ENCODE measurements around the gene CASP4. TPM values are rescaled to one million over a fixed set of nuclear protein-coding genes. Genes with fewer than 3 reads are reported as not detected.
A peak's percentile ranks its signal among the peaks of the same experiment; 100 is the strongest.

Gene CASP4
- total RNA-seq, 1 donor from 2014 or later, result 0.86 TPM

- Histone ChIP-seq H3K4me2 (ENCODE audit: low read length) (no peak overlapping the region), H3K9me3 (ENCODE audit: insufficient read depth, low read depth, low read length) (no peaks in the 10 kb centered on the region), H3K9ac (ENCODE audit: low read length) (no peak overlapping the region), H3K4me1 (ENCODE audit: insufficient read depth, low read length) (no peaks in the 10 kb centered on the region), H4K20me1 (ENCODE audit: insufficient read depth, low read length) (no peaks in the 10 kb centered on the region), H3K4me3 (ENCODE audit: insufficient read depth, low read depth, low read length) (no peak overlapping the region), H2AFZ (ENCODE audit: low read depth, low read length) (no peak overlapping the region), H3K36me3 (ENCODE audit: insufficient read depth, low read length) (no peaks in the 10 kb centered on the region), H3K79me2 (ENCODE audit: insufficient read depth, low read length) (no peaks in the 10 kb centered on the region), H3K27me3 (ENCODE audit: insufficient read depth, low read length) (no peaks in the 10 kb centered on the region), H3K27ac (ENCODE audit: low read depth, low read length) (no peak overlapping the region)
- DNase-seq (ENCODE audit: low read depth) (no peak), FAIRE-seq (no peak)
- Mint-ChIP-seq H3K4me1 (ENCODE audit: low read depth, unreplicated experiment) (no peaks in the 10 kb centered on the region), H3K27me3 (ENCODE audit: low read depth, unreplicated experiment) (no peaks in the 10 kb centered on the region), H3K27ac (ENCODE audit: unreplicated experiment) (no peak overlapping the region), H3K4me3 (ENCODE audit: unreplicated experiment) (no peak overlapping the region), H3K36me3 (ENCODE audit: low read depth, unreplicated experiment) (no peaks in the 10 kb centered on the region), H3K9me3 (ENCODE audit: unreplicated experiment) (peaks cover 9% of the 10 kb centered on the region)
- TF ChIP-seq EZH2 (IDR thresholded peaks at IDR 0.05; ENCODE audit: insufficient read depth, low read length), result no peak
- TF ChIP-seq CTCF (IDR thresholded peaks at IDR 0.05; ENCODE audit: insufficient read depth, low read depth, low read length), result no peak
Observed at GRCh38 chr11:104970756-104971155, 2.4 kb upstream of the CASP4 start.

- TF ChIP-seq CTCF (IDR thresholded peaks at IDR 0.05; ENCODE audit: insufficient read depth, low read depth, low read length) (no peak), EZH2 (IDR thresholded peaks at IDR 0.05; ENCODE audit: insufficient read depth, low read length) (no peak)
- DNase-seq (ENCODE audit: low read depth) (peak; percentile 2), FAIRE-seq (no peak)
- Mint-ChIP-seq H3K4me1 (ENCODE audit: low read depth, unreplicated experiment) (no peaks in the 10 kb centered on the region), H3K27ac (ENCODE audit: unreplicated experiment) (no peak overlapping the region), H3K36me3 (ENCODE audit: low read depth, unreplicated experiment) (no peaks in the 10 kb centered on the region), H3K27me3 (ENCODE audit: low read depth, unreplicated experiment) (no peaks in the 10 kb centered on the region), H3K4me3 (ENCODE audit: unreplicated experiment) (no peak overlapping the region), H3K9me3 (ENCODE audit: unreplicated experiment) (peaks cover 8% of the 10 kb centered on the region)
- no peaks in the 10 kb centered on the region for H3K9me3 ChIP-seq (ENCODE audit: insufficient read depth, low read depth, low read length)
- peak overlapping the region; percentile 87 for H2AFZ ChIP-seq (ENCODE audit: low read depth, low read length)
- H3K4me2 ChIP-seq (ENCODE audit: low read length), result peak overlapping the region; percentile 83
- H3K79me2 ChIP-seq (ENCODE audit: insufficient read depth, low read length), result no peaks in the 10 kb centered on the region
- no peaks in the 10 kb centered on the region for H3K4me1 ChIP-seq (ENCODE audit: insufficient read depth, low read length)
- H3K4me3 ChIP-seq (ENCODE audit: insufficient read depth, low read depth, low read length), result peak overlapping the region; percentile 65
- H4K20me1 ChIP-seq (ENCODE audit: insufficient read depth, low read length), result no peaks in the 10 kb centered on the region
- H3K9ac ChIP-seq (ENCODE audit: low read length), result peak overlapping the region; percentile 81
- no peaks in the 10 kb centered on the region for H3K27me3 ChIP-seq (ENCODE audit: insufficient read depth, low read length)
- H3K27ac ChIP-seq (ENCODE audit: low read depth, low read length), result peak overlapping the region; percentile 23
- no peaks in the 10 kb centered on the region for H3K36me3 ChIP-seq (ENCODE audit: insufficient read depth, low read length)
Observed at GRCh38 chr11:104968856-104969776, 742 bp upstream of the CASP4 start.

Measured in astrocyte (in vitro differentiated cells and primary cell).